Dermis blood vessel endothelial cell (primary cell): ENCODE results near the gene OR14A2. TPM values are rescaled to one million over a fixed set of nuclear protein-coding genes. Genes with fewer than 3 reads are reported as not detected.

Experiments
- total RNA-seq: library from RNA; depleted of rRNA; stranded (reverse); fragments of >200 nt; gene quantifications from 2 replicates; pipeline ENCODE4 v1.2.3, GENCODE V29; 2014

Gene OR14A2
- total RNA-seq, 1 donor from 2014 or later, result not detected

Other genes starting within 250 kb of the OR14A2 start
- under 0.01 TPM in 1 of 2 replicates, not detected in the other for gene OR2C3, start 211.7 kb downstream of the OR14A2 start, total RNA-seq
- not detected in 2 replicates for gene GCSAML, start 199.0 kb downstream of the OR14A2 start, total RNA-seq
- not detected in 2 replicates for gene OR2G2, start 159.8 kb downstream of the OR14A2 start, total RNA-seq
- gene OR2G3, start 142.6 kb downstream of the OR14A2 start, total RNA-seq, result not detected in 2 replicates
- gene OR13G1, start 68.4 kb downstream of the OR14A2 start, total RNA-seq, result not detected in 2 replicates
- gene OR6F1, start 31.5 kb downstream of the OR14A2 start, total RNA-seq, result not detected in 2 replicates
- not detected in 2 replicates for gene OR14K1, start 9.5 kb downstream of the OR14A2 start, total RNA-seq
- gene OR1C1, start 12.4 kb upstream of the OR14A2 start, total RNA-seq, result not detected in 2 replicates
- gene OR14A16, start 76.0 kb upstream of the OR14A2 start, total RNA-seq, result not detected in 2 replicates
- not detected in 2 replicates for gene OR11L1, start 93.8 kb upstream of the OR14A2 start, total RNA-seq
- gene TRIM58, start 109.0 kb upstream of the OR14A2 start, total RNA-seq, result 0.17 and 0.37 TPM in 2 replicates
- gene OR2W3, start 147.4 kb upstream of the OR14A2 start, total RNA-seq, result not detected in 2 replicates
- not detected in 2 replicates for gene OR2T8, start 172.1 kb upstream of the OR14A2 start, total RNA-seq
- not detected in 2 replicates for gene OR2AJ1, start 176.7 kb upstream of the OR14A2 start, total RNA-seq
- 0.17 TPM in 1 of 2 replicates, not detected in the other for gene OR2L8, start 200.7 kb upstream of the OR14A2 start, total RNA-seq
- gene OR2AK2, start 217.1 kb upstream of the OR14A2 start, total RNA-seq, result not detected in 2 replicates